ENCODE measurements around the gene SHISA4.

SHISA4 gene

GRCh38 chr1:201905234-201905890, 16.7 kb downstream of the SHISA4 start:
- Histone ChIP-seq H3K27me3 (replicated peaks; ENCODE audit: insufficient read depth, low read length) (no peaks in the 10 kb centered on the region), H3K9ac (ENCODE audit: low read length) (no peak overlapping the region), H2AFZ (ENCODE audit: low read length) (no peak overlapping the region), H3K27ac (ENCODE audit: low read length) (no peak overlapping the region), H3K9me3 (replicated peaks; ENCODE audit: insufficient read depth, low read length) (no peaks in the 10 kb centered on the region), H3K9me2 (replicated peaks; ENCODE audit: insufficient read depth, low read length) (no peaks in the 10 kb centered on the region), H3K79me2 (ENCODE audit: low read length) (no peaks in the 10 kb centered on the region), H4K20me1 (ENCODE audit: insufficient read depth, low read length) (no peaks in the 10 kb centered on the region), H3F3A (ENCODE audit: insufficient read depth, low read length) (no peaks in the 10 kb centered on the region), H3K4me3 (ENCODE audit: low read length) (no peak overlapping the region), H3K4me1 (ENCODE audit: low read length) (0 out of 2 replicates have a peak, but pooled peaks cover 5% of the 10 kb centered on the region), H3K4me2 (ENCODE audit: low read depth, low read length) (no peak overlapping the region), H3K36me3 (replicated peaks; ENCODE audit: insufficient read depth, low read length) (no peaks in the 10 kb centered on the region)
- no peak for DNase-seq
- no peak for TF ChIP-seq EZH2 (optimal IDR thresholded peaks at IDR 0.05; ENCODE audit: low read depth, low read length)

GRCh38 chr1:201906336-201906735, 17.6 kb downstream of the SHISA4 start:
- Histone ChIP-seq H3F3A (ENCODE audit: insufficient read depth, low read length) (no peaks in the 10 kb centered on the region), H2AFZ (ENCODE audit: low read length) (no peak overlapping the region), H4K20me1 (ENCODE audit: insufficient read depth, low read length) (no peaks in the 10 kb centered on the region), H3K4me2 (ENCODE audit: low read depth, low read length) (no peak overlapping the region), H3K4me3 (ENCODE audit: low read length) (no peak overlapping the region), H3K9ac (ENCODE audit: low read length) (no peak overlapping the region), H3K4me1 (ENCODE audit: low read length) (0 out of 2 replicates have a peak, but pooled peaks cover 5% of the 10 kb centered on the region), H3K36me3 (replicated peaks; ENCODE audit: insufficient read depth, low read length) (no peaks in the 10 kb centered on the region), H3K27me3 (replicated peaks; ENCODE audit: insufficient read depth, low read length) (no peaks in the 10 kb centered on the region), H3K27ac (ENCODE audit: low read length) (no peak overlapping the region), H3K9me2 (replicated peaks; ENCODE audit: insufficient read depth, low read length) (no peaks in the 10 kb centered on the region), H3K79me2 (ENCODE audit: low read length) (no peaks in the 10 kb centered on the region), H3K9me3 (replicated peaks; ENCODE audit: insufficient read depth, low read length) (no peaks in the 10 kb centered on the region)
- no peak for DNase-seq
- TF ChIP-seq EZH2 (optimal IDR thresholded peaks at IDR 0.05; ENCODE audit: low read depth, low read length) (no peak), CTCF (IDR thresholded peaks at IDR 0.05; ENCODE audit: low read length) (no peak), EZH2phosphoT487 (IDR thresholded peaks at IDR 0.05; ENCODE audit: low read length) (no peak)

GRCh38 chr1:201907621-201908020, 18.9 kb downstream of the SHISA4 start:
- Histone ChIP-seq H3K4me3 (ENCODE audit: low read length) (no peak overlapping the region), H3K27ac (ENCODE audit: low read length) (no peak overlapping the region), H3K4me2 (ENCODE audit: low read depth, low read length) (no peak overlapping the region), H3K9me3 (replicated peaks; ENCODE audit: insufficient read depth, low read length) (no peaks in the 10 kb centered on the region), H3K36me3 (replicated peaks; ENCODE audit: insufficient read depth, low read length) (no peaks in the 10 kb centered on the region), H3K4me1 (ENCODE audit: low read length) (0 out of 2 replicates have a peak, but pooled peaks cover 5% of the 10 kb centered on the region), H3K27me3 (replicated peaks; ENCODE audit: insufficient read depth, low read length) (no peaks in the 10 kb centered on the region), H3K9ac (ENCODE audit: low read length) (no peak overlapping the region), H3F3A (ENCODE audit: insufficient read depth, low read length) (no peaks in the 10 kb centered on the region), H3K9me2 (replicated peaks; ENCODE audit: insufficient read depth, low read length) (no peaks in the 10 kb centered on the region), H3K79me2 (ENCODE audit: low read length) (no peaks in the 10 kb centered on the region), H2AFZ (ENCODE audit: low read length) (no peak overlapping the region), H4K20me1 (ENCODE audit: insufficient read depth, low read length) (no peaks in the 10 kb centered on the region)
- TF ChIP-seq CTCF (IDR thresholded peaks at IDR 0.05; ENCODE audit: low read length) (no peak), EZH2phosphoT487 (IDR thresholded peaks at IDR 0.05; ENCODE audit: low read length) (no peak), EZH2 (optimal IDR thresholded peaks at IDR 0.05; ENCODE audit: low read depth, low read length) (no peak)
- DNase-seq, result no peak

Measured in MM.1S (cell line).